NCI-H1694 treated with DMSO at 0.1 percent for 48 hours (cell line): ENCODE data around the gene C1orf216.
A peak's percentile ranks its signal among the peaks of the same experiment; 100 is the strongest.
"Not testable (repeated sequence)": the region's sequence is repeated elsewhere in the genome, so short reads cannot be mapped to it uniquely, and the experiment has no call there.

Experiments used
- DNase-seq: peaks from one replicate; lab custom pipeline; 2025; lab: John Stamatoyannopoulos, UW

Gene C1orf216

GRCh38 chr1:35718492-35719336 is at the start of gene C1orf216:
C1orf216 (minus strand) TSS chr1:35718884; CDS start chr1:35716321, 2,563 bp downstream.
- peak; percentile 23 for DNase-seq

- no peak for DNase-seq
Measured at GRCh38 chr1:35764283-35764682, 45.6 kb upstream of the C1orf216 start.

- no peak for DNase-seq
Measured at GRCh38 chr1:35763201-35763600, 44.5 kb upstream of the C1orf216 start.

- DNase-seq = no peak
Measured at GRCh38 chr1:35762141-35762540, 43.5 kb upstream of the C1orf216 start.

GRCh38 chr1:35756064-35756463 is 37.4 kb upstream of the C1orf216 start:
- no peak for DNase-seq

- no peak for DNase-seq
Measured at GRCh38 chr1:35753626-35754260, 35.1 kb upstream of the C1orf216 start.

- DNase-seq = no peak
Measured at GRCh38 chr1:35748326-35748725, 29.6 kb upstream of the C1orf216 start.

- DNase-seq = no peak
Measured at GRCh38 chr1:35745124-35745730, 26.5 kb upstream of the C1orf216 start.

GRCh38 chr1:35737120-35737519 is 18.4 kb upstream of the C1orf216 start:
- DNase-seq = no peak

- no peak for DNase-seq
Measured at GRCh38 chr1:35727434-35728040, 8.9 kb upstream of the C1orf216 start.

- peak; percentile 40 for DNase-seq
Measured at GRCh38 chr1:35726450-35727433, 8.1 kb upstream of the C1orf216 start.

GRCh38 chr1:35725596-35725995 is 6.9 kb upstream of the C1orf216 start:
- no peak for DNase-seq

- DNase-seq = peak; percentile 5
Measured at GRCh38 chr1:35717911-35718476, 690 bp downstream of the C1orf216 start.

- DNase-seq = peak; percentile 23
Measured at GRCh38 chr1:35715568-35716002, 3.1 kb downstream of the C1orf216 start.

- no peak for DNase-seq
Measured at GRCh38 chr1:35714921-35715567, 3.6 kb downstream of the C1orf216 start.

GRCh38 chr1:35711098-35711497 is 7.6 kb downstream of the C1orf216 start:
- not testable (repeated sequence) for DNase-seq

GRCh38 chr1:35708952-35709351 is 9.7 kb downstream of the C1orf216 start:
- DNase-seq = peak; percentile 11

- DNase-seq = peak; percentile 24
Measured at GRCh38 chr1:35708441-35708921, 10.2 kb downstream of the C1orf216 start.

GRCh38 chr1:35707601-35708440 is 10.9 kb downstream of the C1orf216 start:
- peak; percentile 16 for DNase-seq
